Measurements from ENCODE around the gene CRYBA4. TPM values are rescaled to one million over a fixed set of nuclear protein-coding genes. Genes with fewer than 3 reads are reported as not detected.

The CRYBA4 gene
- total and polyA plus RNA-seq, 4 donors, result not detected

GRCh38 chr22:26672060-26672471 is 50.3 kb downstream of the CRYBA4 start:
- Histone ChIP-seq H3K36me3 (ENCODE audit: control insufficient read depth in 4 of 4, insufficient read depth in 3 of 4, low read depth in 1 of 4, low read length in 3 of 4) (no peaks in the 10 kb centered on the region), H3K4me3 (ENCODE audit: low read depth in 1 of 3, low read length in 3 of 3) (peak overlapping the region in 2 of 3 donors; percentile 21 to 83), H3K27me3 (ENCODE audit: control insufficient read depth in 4 of 4, insufficient read depth in 4 of 4, low read length in 3 of 4) (no peaks in the 10 kb centered on the region), H3K9ac (ENCODE audit: low read depth in 1 of 2, low read length in 2 of 2) (no peak overlapping the region), H3K4me1 (ENCODE audit: control insufficient read depth in 4 of 4, insufficient read depth in 4 of 4, low read length in 3 of 4) (peaks cover 0 to 20% (median 10%) of the 10 kb centered on the region in 4 donors), H3K27ac (ENCODE audit: low read depth in 1 of 2, low read length in 2 of 2) (peak overlapping the region; percentile 81 to 87), H3K9me3 (ENCODE audit: control insufficient read depth in 4 of 4, low read length in 3 of 4) (no peaks in the 10 kb centered on the region)
- WGBS, result 92% methylated on average over 8 of the region's 8 CpGs
- no peak for TF ChIP-seq TAF1 (conservative IDR thresholded peaks at IDR 0.05)
- TF ChIP-seq REST (IDR thresholded peaks at IDR 0.05), result no peak
- no peak for TF ChIP-seq HNF4G (IDR thresholded peaks at IDR 0.05)
- no peak for TF ChIP-seq MAX (IDR thresholded peaks at IDR 0.05)
- TF ChIP-seq GABPA (IDR thresholded peaks at IDR 0.05 in 1 of 2, conservative IDR thresholded peaks at IDR 0.05 in 1 of 2), result no peak
- no peak for TF ChIP-seq JUND (IDR thresholded peaks at IDR 0.05)
- DNase-seq (ENCODE audit: low spot score), result no peak

GRCh38 chr22:26672590-26673468 is 51.1 kb downstream of the CRYBA4 start:
- TF ChIP-seq HNF4G (IDR thresholded peaks at IDR 0.05) (no peak), MAX (IDR thresholded peaks at IDR 0.05) (peak; percentile 97), HNF4A (conservative IDR thresholded peaks at IDR 0.05) (no peak), CTCF (IDR thresholded peaks at IDR 0.05; ENCODE audit: low read depth, low read length, missing input control) (peak; percentile 29), NR2F2 (IDR thresholded peaks at IDR 0.05) (peak; percentile 84), EGR1 (IDR thresholded peaks at IDR 0.05; ENCODE audit: low read depth in 2 of 2) (peak; percentile 90 to 91), REST (IDR thresholded peaks at IDR 0.05) (peak; percentile 81), RAD21 (IDR thresholded peaks at IDR 0.05) (peak; percentile 36 to 38), GABPA (IDR thresholded peaks at IDR 0.05 in 1 of 2, conservative IDR thresholded peaks at IDR 0.05 in 1 of 2) (peak; percentile 100), ATF3 (IDR thresholded peaks at IDR 0.05) (no peak), TAF1 (conservative IDR thresholded peaks at IDR 0.05) (peak; percentile 66), JUND (IDR thresholded peaks at IDR 0.05) (peak in 1 of 2 donors; percentile 18), FOXA1 (IDR thresholded peaks at IDR 0.05) (no peak), RXRA (IDR thresholded peaks at IDR 0.05) (peak; percentile 55 to 61), SP1 (IDR thresholded peaks at IDR 0.05) (peak; percentile 91), ZBTB33 (IDR thresholded peaks at IDR 0.05) (peak; percentile 41), FOXA2 (IDR thresholded peaks at IDR 0.05) (no peak), YY1 (IDR thresholded peaks at IDR 0.05) (peak; percentile 82)

More at GRCh38 chr22:26672590-26673468, 51.1 kb downstream of the CRYBA4 start:
- Histone ChIP-seq H3K27ac (ENCODE audit: low read depth in 1 of 2, low read length in 2 of 2) (peak overlapping the region; percentile 81 to 87), H3K4me3 (ENCODE audit: low read depth in 1 of 3, low read length in 3 of 3) (peak overlapping the region; percentile 50 to 83 (median 66)), H3K36me3 (ENCODE audit: control insufficient read depth in 4 of 4, insufficient read depth in 3 of 4, low read depth in 1 of 4, low read length in 3 of 4) (no peaks in the 10 kb centered on the region), H3K9me3 (ENCODE audit: control insufficient read depth in 4 of 4, low read length in 3 of 4) (no peaks in the 10 kb centered on the region), H3K9ac (ENCODE audit: low read depth in 1 of 2, low read length in 2 of 2) (peak overlapping the region; percentile 70 to 74), H3K4me1 (ENCODE audit: control insufficient read depth in 4 of 4, insufficient read depth in 4 of 4, low read length in 3 of 4) (peaks cover 0 to 20% (median 10%) of the 10 kb centered on the region in 4 donors), H3K27me3 (ENCODE audit: control insufficient read depth in 4 of 4, insufficient read depth in 4 of 4, low read length in 3 of 4) (no peaks in the 10 kb centered on the region)
- under 1% methylated on average over 36 of the region's 36 CpGs for WGBS
- peak; percentile 88 for DNase-seq (ENCODE audit: low spot score)

Measured in liver (tissue), 9 donors.